Upper lobe of right lung (tissue), 1 donor: ENCODE measurements around the gene CDK13. TPM values are rescaled to one million over a fixed set of nuclear protein-coding genes. Genes with fewer than 3 reads are reported as not detected.
"Not testable (repeated sequence)": the region's sequence is repeated elsewhere in the genome, so short reads cannot be mapped to it uniquely, and the experiment has no call there.

ENCODE experiments used
- ATAC-seq: fragments of 200-7000 bp; cut with Tn5 transposase; one replicate; pipeline ENCODE4 v1.9.1; 2020; ENCODE audit warnings: mild to moderate bottlenecking, moderate library complexity
- DNase-seq: peaks from one replicate; pipeline ENCODE4 v3.0.0-alpha.2; 2020
- H3K27ac ChIP-seq: fragments of 200-600 bp; one replicate; pipeline ENCODE4 v1.8.0; 2022
- H3K27me3 ChIP-seq: fragments of 200-600 bp; one replicate; pipeline ENCODE4 v1.8.0; 2022; ENCODE audit warnings: mild to moderate bottlenecking
- H3K36me3 ChIP-seq: fragments of 200-600 bp; one replicate; pipeline ENCODE4 v1.8.0; 2022
- H3K4me1 ChIP-seq: fragments of 200-600 bp; one replicate; pipeline ENCODE4 v1.8.0; 2022
- H3K4me3 ChIP-seq: fragments of 200-600 bp; one replicate; pipeline ENCODE4 v1.8.0; 2022; ENCODE audit warnings: mild to moderate bottlenecking
- H3K9me3 ChIP-seq: fragments of 200-600 bp; one replicate; pipeline ENCODE4 v1.8.0; 2022
- intact Hi-C: fragments of 100-400 bp; cut with DNase I; formaldehyde crosslinking; loops from one replicate; pipeline ENCODE4 v1.11.0; 2022
- total RNA-seq: library from RNA; stranded (reverse); fragmentation: NEBNext Ultra II Directional; extraction: Animal tissue kit (Norgen Biotek cat#: 25700); gene quantifications from one replicate; pipeline ENCODE4 v1.2.1, GENCODE V29; 2021
- TF ChIP-seq, protein P1 (sequence below): fragments of 200-600 bp; IDR thresholded peaks from one replicate; pipeline ENCODE4 v1.8.0; 2022; ENCODE audit warnings: antibody characterized with exemption
- donor health status: DM: no; HTN: yes; CAD: no; lungs with severe emphysema.

The CDK13 gene
- total RNA-seq, 1 donor from 2014 or later, result 51.4 TPM

- no peak for ATAC-seq
- TF ChIP-seq, protein P1, sequence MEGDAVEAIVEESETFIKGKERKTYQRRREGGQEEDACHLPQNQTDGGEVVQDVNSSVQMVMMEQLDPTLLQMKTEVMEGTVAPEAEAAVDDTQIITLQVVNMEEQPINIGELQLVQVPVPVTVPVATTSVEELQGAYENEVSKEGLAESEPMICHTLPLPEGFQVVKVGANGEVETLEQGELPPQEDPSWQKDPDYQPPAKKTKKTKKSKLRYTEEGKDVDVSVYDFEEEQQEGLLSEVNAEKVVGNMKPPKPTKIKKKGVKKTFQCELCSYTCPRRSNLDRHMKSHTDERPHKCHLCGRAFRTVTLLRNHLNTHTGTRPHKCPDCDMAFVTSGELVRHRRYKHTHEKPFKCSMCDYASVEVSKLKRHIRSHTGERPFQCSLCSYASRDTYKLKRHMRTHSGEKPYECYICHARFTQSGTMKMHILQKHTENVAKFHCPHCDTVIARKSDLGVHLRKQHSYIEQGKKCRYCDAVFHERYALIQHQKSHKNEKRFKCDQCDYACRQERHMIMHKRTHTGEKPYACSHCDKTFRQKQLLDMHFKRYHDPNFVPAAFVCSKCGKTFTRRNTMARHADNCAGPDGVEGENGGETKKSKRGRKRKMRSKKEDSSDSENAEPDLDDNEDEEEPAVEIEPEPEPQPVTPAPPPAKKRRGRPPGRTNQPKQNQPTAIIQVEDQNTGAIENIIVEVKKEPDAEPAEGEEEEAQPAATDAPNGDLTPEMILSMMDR, result no peak
- Histone ChIP-seq H3K4me3 (no peak overlapping the region), H3K27ac (no peak overlapping the region), H3K36me3 (peaks cover 28% of the 10 kb centered on the region), H3K9me3 (no peaks in the 10 kb centered on the region), H3K4me1 (no peaks in the 10 kb centered on the region), H3K27me3 (no peaks in the 10 kb centered on the region)
- intact Hi-C loops, result no loop called here
- DNase-seq, result no peak
These were observed 149.8 kb downstream of the CDK13 start for GRCh38 chr7:40099837-40100236.

GRCh38 chr7:40101201-40101600 is 151.1 kb downstream of the CDK13 start:
- H3K27ac ChIP-seq, result no peak overlapping the region
- TF ChIP-seq, protein P1, result no peak
- H3K4me3 ChIP-seq, result no peak overlapping the region
- H3K4me1 ChIP-seq, result no peaks in the 10 kb centered on the region
- no peaks in the 10 kb centered on the region for H3K9me3 ChIP-seq
- intact Hi-C loops, result no loop called here
- DNase-seq, result no peak
- no peaks in the 10 kb centered on the region for H3K27me3 ChIP-seq
- peaks cover 15% of the 10 kb centered on the region for H3K36me3 ChIP-seq
- no peak for ATAC-seq

GRCh38 chr7:40102897-40103296 is 152.8 kb downstream of the CDK13 start:
- DNase-seq, result no peak
- H3K36me3 ChIP-seq, result no peaks in the 10 kb centered on the region
- TF ChIP-seq, protein P1, result no peak
- intact Hi-C loops, result no loop called here
- H3K27ac ChIP-seq, result no peak overlapping the region
- no peaks in the 10 kb centered on the region for H3K9me3 ChIP-seq
- H3K4me1 ChIP-seq, result no peaks in the 10 kb centered on the region
- no peak overlapping the region for H3K4me3 ChIP-seq
- no peak for ATAC-seq
- no peaks in the 10 kb centered on the region for H3K27me3 ChIP-seq

GRCh38 chr7:40105879-40106473 is 155.9 kb downstream of the CDK13 start:
- DNase-seq, result no peak
- no peaks in the 10 kb centered on the region for H3K9me3 ChIP-seq
- no peak overlapping the region for H3K4me3 ChIP-seq
- no peaks in the 10 kb centered on the region for H3K4me1 ChIP-seq
- ATAC-seq, result no peak
- TF ChIP-seq, protein P1, result no peak
- H3K36me3 ChIP-seq, result no peaks in the 10 kb centered on the region
- no peaks in the 10 kb centered on the region for H3K27me3 ChIP-seq
- intact Hi-C loops, result no loop called here
- H3K27ac ChIP-seq, result no peak overlapping the region

DNA sequence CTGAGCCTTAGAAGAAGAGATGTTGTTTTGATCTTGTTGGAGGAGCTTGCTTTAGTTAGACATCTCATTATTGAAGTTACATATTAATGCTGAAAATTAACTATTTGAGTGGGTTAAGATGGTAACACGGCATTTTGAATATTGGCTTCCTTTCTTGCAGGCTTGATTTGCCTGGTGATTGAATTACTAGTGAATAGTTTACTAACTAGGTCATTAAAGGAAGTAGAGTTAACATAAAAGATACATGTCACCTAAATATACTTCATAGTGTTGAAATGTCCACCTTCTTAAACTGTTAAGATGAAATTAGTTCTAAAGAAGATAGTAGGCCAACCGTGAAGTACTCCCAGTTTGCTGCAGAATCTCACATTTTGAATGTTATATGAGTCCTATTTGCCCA is 165.9 kb downstream of the CDK13 start:
- Histone ChIP-seq H3K9me3 (no peaks in the 10 kb centered on the region), H3K4me1 (no peaks in the 10 kb centered on the region), H3K4me3 (no peak overlapping the region), H3K27me3 (no peaks in the 10 kb centered on the region), H3K36me3 (no peaks in the 10 kb centered on the region), H3K27ac (no peak overlapping the region)
- TF ChIP-seq, protein P1, result no peak
- ATAC-seq (no peak), DNase-seq (no peak)
- intact Hi-C loops, result no loop called here

GRCh38 chr7:40117199-40117598 is 167.1 kb downstream of the CDK13 start:
- ATAC-seq, H3K27ac ChIP-seq, H3K4me1 ChIP-seq, DNase-seq, H3K36me3 ChIP-seq, intact Hi-C loops, H3K9me3 ChIP-seq, H3K27me3 ChIP-seq, H3K4me3 ChIP-seq: not testable (repeated sequence)

- not testable (repeated sequence) for ATAC-seq
These were observed 168.1 kb downstream of the CDK13 start for GRCh38 chr7:40118201-40118600.

More at GRCh38 chr7:40118201-40118600, 168.1 kb downstream of the CDK13 start:
- H3K4me1 ChIP-seq, H3K9me3 ChIP-seq, H3K4me3 ChIP-seq, H3K27ac ChIP-seq, intact Hi-C loops, H3K27me3 ChIP-seq, DNase-seq, H3K36me3 ChIP-seq: not testable (repeated sequence)
